Measurements from ENCODE around the gene RAB25. TPM values are rescaled to one million over a fixed set of nuclear protein-coding genes. Genes with fewer than 3 reads are reported as not detected.

Gene RAB25
- total and polyA plus RNA-seq, 2 of the 13 experiments (the other 11 are each of a cell fraction or from before 2014, with no cell fraction given) = 0.20 to 0.22 TPM

DNA sequence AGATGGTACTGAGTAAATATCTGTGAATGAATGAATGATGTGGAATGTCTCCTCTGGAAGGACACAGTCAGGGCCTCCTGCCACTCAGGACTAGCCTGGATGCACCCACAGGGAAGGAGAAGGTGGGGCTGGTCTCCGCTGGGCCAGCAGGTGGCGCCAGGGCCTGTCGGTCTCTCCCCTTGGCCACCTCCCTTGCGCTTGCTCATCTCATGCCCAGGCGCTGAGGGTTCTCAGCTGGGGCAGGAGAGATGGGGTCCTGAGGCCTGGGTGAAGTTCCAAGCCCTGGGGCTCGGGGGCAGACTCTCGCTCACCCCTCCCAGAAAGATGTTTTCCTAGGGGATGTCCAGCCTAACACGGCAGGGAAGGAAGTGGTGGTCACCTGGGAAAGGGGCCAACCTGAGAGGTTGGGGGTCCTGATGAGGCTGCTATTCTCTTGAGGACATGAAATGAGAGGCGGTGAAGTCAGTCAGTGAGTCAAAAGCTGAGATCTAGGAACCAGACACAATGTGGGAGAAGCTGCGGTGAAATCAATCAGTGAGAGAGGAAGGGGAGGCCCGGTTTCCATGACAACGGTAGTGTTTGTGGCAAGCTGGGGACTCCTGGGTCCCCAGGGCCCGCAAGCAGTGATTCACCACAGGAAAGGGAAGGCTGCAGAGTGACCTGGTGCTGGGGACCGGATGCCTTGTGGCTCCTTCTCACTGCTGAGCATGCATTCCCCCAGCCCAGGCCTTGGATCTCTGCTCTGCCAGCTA, 35.9 kb downstream of the RAB25 start:
- H3K79me2 ChIP-seq (ENCODE audit: insufficient read depth, low read length) = no peaks in the 10 kb centered on the region
- 63% methylated on average over 9 of the region's 14 CpGs for WGBS (ENCODE audit: low lambda C conversion rate)
- ATAC-seq (peak; percentile 97), FAIRE-seq (peak; percentile 67), DNase-seq (ENCODE audit: low spot score) (peak; percentile 65)
- H3K27me3 ChIP-seq (ENCODE audit: control insufficient read depth in 1 of 2, insufficient read depth in 2 of 2, low read length in 2 of 2) = no peaks in the 10 kb centered on the region
- H4K20me1 ChIP-seq (ENCODE audit: insufficient read depth, low read length) = no peaks in the 10 kb centered on the region
- in situ Hi-C loops (cut with HindIII; ENCODE audit: extremely low pct_ligation_motif_present, low pct_unique_long_range_greater_than_20kb) (loop anchor here (5.0 kb wide), 1 partner anchor 35 kb away; no protein-coding TSS in a partner anchor), intact Hi-C loops (cut with micrococcal nuclease; ENCODE audit: unreplicated experiment) (loop anchor here (1.0 kb wide), 1 partner anchor 33 kb away; no protein-coding TSS in a partner anchor)
- H3K36me3 ChIP-seq (replicated peaks in 1 of 2; ENCODE audit: control insufficient read depth in 1 of 2, insufficient read depth in 2 of 2, low read length in 2 of 2) = peaks cover 2% of the 10 kb centered on the region in 2 experiments; a peak in 1 of 5 replicates
- H3K4me2 ChIP-seq (ENCODE audit: low read depth, low read length) = peak overlapping the region; percentile 22; the same call in 1 of the 2 replicates
- ChIA-PET POLR2A (interaction anchor here (1.0 to 11.0 kb wide), 8 partner anchors 8 to 360 kb away, joined by 3 to 113 read pairs (median 4); no protein-coding TSS in a partner anchor), CTCF (ENCODE audit: low intra/inter-chr PET ratio, low total read pairs) (interaction anchor here (0.6 to 5.0 kb wide), 2 partner anchors 34 to 129 kb away, joined by 4 to 92 read pairs; no protein-coding TSS in a partner anchor)
- no peak overlapping the region for H3K27ac ChIP-seq (ENCODE audit: extremely low read length, insufficient read depth, low read length)
- no peaks in the 10 kb centered on the region for H3K9me3 ChIP-seq (ENCODE audit: low read length)
- peaks cover 69% of the 10 kb centered on the region for H3K4me1 ChIP-seq (ENCODE audit: insufficient read depth, low read length)
- no peak overlapping the region for H3K9ac ChIP-seq (ENCODE audit: insufficient read depth, low read depth, low read length)
- H2AFZ ChIP-seq (ENCODE audit: low read length) = no peak overlapping the region
- no TSS peak for BruUV-seq (replicated peaks)
- H3K4me3 ChIP-seq (replicated peaks in 1 of 3; ENCODE audit: insufficient read depth in 1 of 3, low read depth in 2 of 3, low read length in 3 of 3) = no peak overlapping the region
- TF ChIP-seq ZNF232 (CRISPR knock-in tag; IDR thresholded peaks at IDR 0.05; ENCODE audit: borderline replicate concordance) (no peak), STAT6 (CRISPR knock-in tag; IDR thresholded peaks at IDR 0.05; ENCODE audit: borderline replicate concordance) (no peak), MIXL1 (CRISPR knock-in tag; IDR thresholded peaks at IDR 0.05) (peak; percentile 56; the same call in 1 of the 2 replicates), ZNF768 (CRISPR knock-in tag; IDR thresholded peaks at IDR 0.05) (peak; percentile 18; the same call in 1 of the 2 replicates), TARDBP (CRISPR knock-in tag; IDR thresholded peaks at IDR 0.05) (peak; percentile 35; the same call in 1 of the 2 replicates), NFE2L2 (IDR thresholded peaks at IDR 0.05; ENCODE audit: low read length) (no peak), EHMT2 (IDR thresholded peaks at IDR 0.05; ENCODE audit: borderline replicate concordance, low read depth, low read length) (no peak), HHEX (CRISPR knock-in tag; IDR thresholded peaks at IDR 0.05) (no peak), RFX1 (IDR thresholded peaks at IDR 0.05) (peak; percentile 42), NONO (IDR thresholded peaks at IDR 0.05) (no peak), NONO (CRISPR knock-in tag; conservative IDR thresholded peaks at IDR 0.05) (peak; percentile 59; the same call in 1 of the 2 replicates), ZNF75D (CRISPR knock-in tag; IDR thresholded peaks at IDR 0.05; ENCODE audit: borderline replicate concordance) (no peak), ZNF281 (CRISPR knock-in tag; IDR thresholded peaks at IDR 0.05; ENCODE audit: borderline replicate concordance) (no peak; the same call in 1 of the 2 replicates), ZNF33B (CRISPR knock-in tag; IDR thresholded peaks at IDR 0.05) (no peak), ZNF547 (CRISPR knock-in tag; IDR thresholded peaks at IDR 0.05) (no peak), ZSCAN25 (CRISPR knock-in tag; IDR thresholded peaks at IDR 0.05) (0 out of 2 replicates have a peak, but pooled peaks have one; percentile 60)
- TF ChIP-seq, protein P1, sequence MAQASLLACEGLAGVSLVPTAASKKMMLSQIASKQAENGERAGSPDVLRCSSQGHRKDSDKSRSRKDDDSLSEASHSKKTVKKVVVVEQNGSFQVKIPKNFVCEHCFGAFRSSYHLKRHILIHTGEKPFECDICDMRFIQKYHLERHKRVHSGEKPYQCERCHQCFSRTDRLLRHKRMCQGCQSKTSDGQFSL (CRISPR knock-in tag; IDR thresholded peaks at IDR 0.05) = no peak
- TF ChIP-seq, protein P2, sequence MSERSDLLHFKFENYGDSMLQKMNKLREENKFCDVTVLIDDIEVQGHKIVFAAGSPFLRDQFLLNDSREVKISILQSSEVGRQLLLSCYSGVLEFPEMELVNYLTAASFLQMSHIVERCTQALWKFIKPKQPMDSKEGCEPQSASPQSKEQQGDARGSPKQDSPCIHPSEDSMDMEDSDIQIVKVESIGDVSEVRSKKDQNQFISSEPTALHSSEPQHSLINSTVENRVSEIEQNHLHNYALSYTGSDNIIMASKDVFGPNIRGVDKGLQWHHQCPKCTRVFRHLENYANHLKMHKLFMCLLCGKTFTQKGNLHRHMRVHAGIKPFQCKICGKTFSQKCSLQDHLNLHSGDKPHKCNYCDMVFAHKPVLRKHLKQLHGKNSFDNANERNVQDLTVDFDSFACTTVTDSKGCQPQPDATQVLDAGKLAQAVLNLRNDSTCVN (CRISPR knock-in tag; IDR thresholded peaks at IDR 0.05; ENCODE audit: borderline replicate concordance) = no peak
